Ishikawa (cell line): ENCODE data around the gene GPR87.

Experiments used
- CEBPB ChIP-seq: IDR thresholded peaks from 2 replicates; pipeline ENCODE4 v1.6.1; 2012
- CREB1 ChIP-seq: IDR thresholded peaks from 2 replicates; pipeline ENCODE4 v1.6.1; 2012; ENCODE audit warnings: low read depth
- EGR1 ChIP-seq: IDR thresholded peaks from 2 replicates; pipeline ENCODE4 v1.6.1; 2012
- EP300 ChIP-seq: IDR thresholded peaks from 2 replicates; pipeline ENCODE4 v1.6.1; 2012; ENCODE audit warnings: borderline replicate concordance
- FOXM1 ChIP-seq: IDR thresholded peaks from 2 replicates; pipeline ENCODE4 v1.6.1; 2012; ENCODE audit warnings: low read depth, borderline replicate concordance
- NFIC ChIP-seq: IDR thresholded peaks from 2 replicates; pipeline ENCODE4 v1.6.1; 2012
- RAD21 ChIP-seq: IDR thresholded peaks from 2 replicates; pipeline ENCODE4 v1.6.1; 2012; ENCODE audit warnings: low read depth
- TAF1 ChIP-seq: IDR thresholded peaks from 2 replicates; pipeline ENCODE4 v1.6.1; 2012; ENCODE audit warnings: low read depth, mild to moderate bottlenecking
- TCF12 ChIP-seq: IDR thresholded peaks from 2 replicates; pipeline ENCODE4 v1.6.1; 2012; ENCODE audit warnings: low read depth
- TEAD4 ChIP-seq: IDR thresholded peaks from 2 replicates; pipeline ENCODE4 v1.6.1; 2012
- YY1 ChIP-seq: IDR thresholded peaks from 2 replicates; pipeline ENCODE4 v1.6.1; 2012; ENCODE audit warnings: low read depth
- ZBTB7A ChIP-seq: IDR thresholded peaks from 2 replicates; pipeline ENCODE4 v1.6.1; 2012; ENCODE audit warnings: low read depth
- TF ChIP-seq, protein P1 (sequence below): IDR thresholded peaks from 2 replicates; pipeline ENCODE4 v1.6.1; 2012; ENCODE audit warnings: low read depth, mild to moderate bottlenecking
- TF ChIP-seq, protein P2 (sequence below): IDR thresholded peaks from 2 replicates; pipeline ENCODE4 v1.6.1; 2012

GPR87 gene

DNA sequence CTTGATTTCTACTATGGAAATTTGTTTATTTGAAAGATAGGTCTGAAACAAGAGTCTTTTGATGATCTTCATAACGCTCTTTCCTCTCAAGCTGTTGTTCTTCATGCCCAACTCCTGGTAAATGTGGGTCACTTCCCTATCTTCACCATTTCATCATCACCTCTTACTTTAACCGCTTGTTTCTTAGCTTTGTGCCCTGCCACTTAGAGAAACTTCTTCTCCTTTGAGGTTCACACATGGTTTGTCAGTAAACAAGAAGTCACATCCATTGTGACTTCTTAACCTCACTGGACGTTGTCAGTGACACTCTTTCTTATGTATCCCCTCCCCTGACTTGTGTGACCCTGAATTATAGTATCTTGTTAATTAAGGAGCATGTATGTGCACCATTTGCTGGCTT is 29.7 kb upstream of the GPR87 start:
- TF ChIP-seq CEBPB, result no peak
- TF ChIP-seq NFIC, result no peak
- TF ChIP-seq YY1, result no peak
- no peak for TF ChIP-seq EP300
- TF ChIP-seq RAD21, result no peak
- TF ChIP-seq, protein P1, sequence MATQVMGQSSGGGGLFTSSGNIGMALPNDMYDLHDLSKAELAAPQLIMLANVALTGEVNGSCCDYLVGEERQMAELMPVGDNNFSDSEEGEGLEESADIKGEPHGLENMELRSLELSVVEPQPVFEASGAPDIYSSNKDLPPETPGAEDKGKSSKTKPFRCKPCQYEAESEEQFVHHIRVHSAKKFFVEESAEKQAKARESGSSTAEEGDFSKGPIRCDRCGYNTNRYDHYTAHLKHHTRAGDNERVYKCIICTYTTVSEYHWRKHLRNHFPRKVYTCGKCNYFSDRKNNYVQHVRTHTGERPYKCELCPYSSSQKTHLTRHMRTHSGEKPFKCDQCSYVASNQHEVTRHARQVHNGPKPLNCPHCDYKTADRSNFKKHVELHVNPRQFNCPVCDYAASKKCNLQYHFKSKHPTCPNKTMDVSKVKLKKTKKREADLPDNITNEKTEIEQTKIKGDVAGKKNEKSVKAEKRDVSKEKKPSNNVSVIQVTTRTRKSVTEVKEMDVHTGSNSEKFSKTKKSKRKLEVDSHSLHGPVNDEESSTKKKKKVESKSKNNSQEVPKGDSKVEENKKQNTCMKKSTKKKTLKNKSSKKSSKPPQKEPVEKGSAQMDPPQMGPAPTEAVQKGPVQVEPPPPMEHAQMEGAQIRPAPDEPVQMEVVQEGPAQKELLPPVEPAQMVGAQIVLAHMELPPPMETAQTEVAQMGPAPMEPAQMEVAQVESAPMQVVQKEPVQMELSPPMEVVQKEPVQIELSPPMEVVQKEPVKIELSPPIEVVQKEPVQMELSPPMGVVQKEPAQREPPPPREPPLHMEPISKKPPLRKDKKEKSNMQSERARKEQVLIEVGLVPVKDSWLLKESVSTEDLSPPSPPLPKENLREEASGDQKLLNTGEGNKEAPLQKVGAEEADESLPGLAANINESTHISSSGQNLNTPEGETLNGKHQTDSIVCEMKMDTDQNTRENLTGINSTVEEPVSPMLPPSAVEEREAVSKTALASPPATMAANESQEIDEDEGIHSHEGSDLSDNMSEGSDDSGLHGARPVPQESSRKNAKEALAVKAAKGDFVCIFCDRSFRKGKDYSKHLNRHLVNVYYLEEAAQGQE, result no peak
- TF ChIP-seq TCF12, result no peak
- no peak for TF ChIP-seq EGR1
- TF ChIP-seq, protein P2, sequence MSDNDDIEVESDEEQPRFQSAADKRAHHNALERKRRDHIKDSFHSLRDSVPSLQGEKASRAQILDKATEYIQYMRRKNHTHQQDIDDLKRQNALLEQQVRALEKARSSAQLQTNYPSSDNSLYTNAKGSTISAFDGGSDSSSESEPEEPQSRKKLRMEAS, result no peak
- TF ChIP-seq FOXM1, result no peak

DNA sequence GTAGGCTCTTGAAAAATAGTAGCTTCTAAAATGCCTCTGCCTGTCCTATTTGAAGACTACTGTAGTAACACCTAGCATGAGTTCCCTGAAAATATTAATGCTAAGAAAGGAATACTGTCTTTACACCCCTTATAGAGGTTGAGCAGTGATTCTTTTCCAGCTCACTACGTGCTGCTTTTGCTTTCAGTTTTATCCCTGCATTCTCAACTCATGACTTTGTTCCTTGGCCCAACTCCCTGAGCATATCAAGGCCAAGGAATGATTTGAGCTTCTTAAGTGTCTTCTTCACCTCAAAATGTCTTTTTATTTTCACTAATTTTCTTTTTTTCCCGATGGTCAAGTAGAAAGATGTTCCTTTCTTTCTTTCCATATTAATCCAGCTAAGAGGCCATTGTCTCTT is 29.2 kb upstream of the GPR87 start:
- TF ChIP-seq YY1 (no peak), FOXM1 (no peak), CEBPB (no peak), TAF1 (no peak), ZBTB7A (no peak)
- TF ChIP-seq, protein P2, result no peak

- TF ChIP-seq TEAD4, result no peak
- TF ChIP-seq CEBPB, result no peak
- no peak for TF ChIP-seq FOXM1
- TF ChIP-seq RAD21, result no peak
- TF ChIP-seq, protein P1, result no peak
- TF ChIP-seq NFIC, result no peak
- TF ChIP-seq ZBTB7A, result no peak
- TF ChIP-seq CREB1, result no peak
- no peak for TF ChIP-seq YY1
- no peak for TF ChIP-seq EP300
- no peak for TF ChIP-seq TAF1
- TF ChIP-seq TCF12, result no peak
These were observed 15.1 kb upstream of the GPR87 start for GRCh38 chr3:151331696-151332095.

- TF ChIP-seq TEAD4, result no peak
- TF ChIP-seq, protein P1, result no peak
- no peak for TF ChIP-seq RAD21
- TF ChIP-seq FOXM1, result no peak
- no peak for TF ChIP-seq TAF1
- no peak for TF ChIP-seq YY1
These were observed 14.3 kb upstream of the GPR87 start for GRCh38 chr3:151330899-151331298.

- TF ChIP-seq YY1 (no peak), ZBTB7A (no peak), TEAD4 (no peak), RAD21 (no peak), NFIC (no peak), CREB1 (no peak), FOXM1 (no peak), TCF12 (no peak), EP300 (no peak), CEBPB (no peak)
- TF ChIP-seq, protein P2, result no peak
These were observed 13.8 kb upstream of the GPR87 start for GRCh38 chr3:151330379-151330778.

GRCh38 chr3:151329363-151329762 is 12.7 kb upstream of the GPR87 start, which contains the start of gene P2RY13:
Gene P2RY13 (minus strand): TSS chr3:151329549. CDS start chr3:151329528, 21 bp downstream.
- TF ChIP-seq TAF1 (no peak), TEAD4 (no peak), YY1 (no peak), EGR1 (no peak)
